Thoracic aorta (tissue), 2 donors: ENCODE data around the gene VSTM2B. TPM values are rescaled to one million over a fixed set of nuclear protein-coding genes. Genes with fewer than 3 reads are reported as not detected.

Source experiments
- ATAC-seq: fragments of 150-250 bp; one replicate; pipeline ENCODE4 v1.8.0; 2017; ENCODE audit warnings: low read depth; ENCODE audit not compliant: insufficient number of reproducible peaks, low FRiP score
- DNase-seq: peaks from one replicate; pipeline ENCODE4 v3.0.0-alpha.2; 2020; ENCODE audit warnings: low spot score
- H3K27ac ChIP-seq, 2 donors: fragments of 200-600 bp; sonication (generic); 1 replicate in 1 of 2; 2 replicates in 1 of 2; pipeline ENCODE4 v1.5.1; 2016; ENCODE audit warnings: mild to moderate bottlenecking in 2 of 2, moderate library complexity in 2 of 2
- H3K27me3 ChIP-seq: fragments of 200-600 bp; sonication (generic); replicated peaks from 2 replicates; pipeline ENCODE4 v1.6.0; 2016; ENCODE audit warnings: mild to moderate bottlenecking; ENCODE audit not compliant: insufficient read depth
- H3K36me3 ChIP-seq: fragments of 200-600 bp; sonication (generic); one replicate; pipeline ENCODE4 v1.5.1; 2016
- H3K4me1 ChIP-seq, 2 donors: fragments of 200-600 bp; sonication (generic); 1 replicate in 1 of 2; 2 replicates in 1 of 2; pipeline versions ENCODE4 v1.5.1 to v1.6.0; 2016; ENCODE audit warnings: low read depth in 2 of 2, mild to moderate bottlenecking in 1 of 2; ENCODE audit not compliant: control insufficient read depth in 1 of 2
- H3K4me3 ChIP-seq: fragments of 200-600 bp; sonication (generic); 2 replicates; pipeline ENCODE4 v1.5.1; 2016; ENCODE audit warnings: mild to moderate bottlenecking
- H3K9me3 ChIP-seq: fragments of 200-600 bp; sonication (generic); 2 replicates; pipeline ENCODE4 v1.5.1; 2016
- CTCF ChIP-seq: fragments of 200-600 bp; sonication (generic); IDR thresholded peaks from one replicate; pipeline ENCODE4 v1.5.1; 2019; ENCODE audit warnings: antibody characterized with exemption
- total RNA-seq, 2 donors: library from RNA; depleted of rRNA; stranded (reverse); fragments of >200 nt; gene quantifications; one replicate each; pipeline versions ENCODE4 v1.1.0 to v1.2.3, GENCODE V29; 2016

The VSTM2B gene
- total RNA-seq, 2 donors from 2014 or later, result not detected

DNA sequence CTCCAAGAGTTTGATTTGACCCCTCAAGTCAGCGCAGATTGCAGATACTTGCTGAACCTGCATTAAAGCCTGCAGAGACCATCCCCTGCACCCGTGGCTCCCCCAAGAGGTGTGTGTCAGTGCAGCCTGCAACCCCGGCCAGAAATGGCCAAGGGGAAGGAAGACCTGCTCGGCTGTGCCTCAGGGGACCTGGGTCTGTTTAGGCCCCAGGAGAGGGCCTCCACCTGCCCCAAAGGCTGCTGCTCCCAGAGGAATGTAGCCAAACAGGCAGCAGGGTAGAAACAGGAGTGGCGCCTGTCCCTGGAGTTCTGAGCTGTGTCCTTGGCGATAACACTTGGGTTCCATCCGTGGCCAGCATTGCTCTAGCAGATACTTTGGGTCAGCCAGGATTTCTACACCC is 88.3 kb downstream of the VSTM2B start:
- ATAC-seq (no peak), DNase-seq (no peak)
- Histone ChIP-seq H3K9me3 (no peaks in the 10 kb centered on the region), H3K27me3 (no peaks in the 10 kb centered on the region), H3K4me3 (no peak overlapping the region), H3K36me3 (peaks cover 30% of the 10 kb centered on the region), H3K4me1 (no peaks in the 10 kb centered on the region), H3K27ac (no peak overlapping the region)
- no peak for TF ChIP-seq CTCF

Other genes starting within 250 kb of the VSTM2B start
- gene POP4, start 80.3 kb downstream of the VSTM2B start, total RNA-seq, result 10 to 100 TPM; 57.2 to 58.8 TPM
- gene PLEKHF1, start 139.5 kb downstream of the VSTM2B start, total RNA-seq, result 10 to 100 TPM; 21.4 to 56.2 TPM
- 10 to 100 TPM; 36.1 to 46.4 TPM for gene C19orf12, start 189.3 kb downstream of the VSTM2B start, total RNA-seq